ENCODE data around the gene CALHM4. TPM values are rescaled to one million over a fixed set of nuclear protein-coding genes. Genes with fewer than 3 reads are reported as not detected.

CALHM4 gene
- total and polyA plus RNA-seq, 2 of the 4 experiments (the other 2 are of a cell fraction), result 0.07 TPM; not detected in 1

- Histone ChIP-seq H2BK5ac (ENCODE audit: low read depth, low read length, poor library complexity, severe bottlenecking) (no peak overlapping the region), H3K4me1 (ENCODE audit: control insufficient read depth, insufficient read depth, low read length) (peaks cover 5% of the 10 kb centered on the region), H4K91ac (ENCODE audit: insufficient read depth, low read depth, low read length) (no peak overlapping the region), H3K36me3 (ENCODE audit: control insufficient read depth, insufficient read depth, low read length) (no peaks in the 10 kb centered on the region), H3K4ac (ENCODE audit: low read depth, low read length) (no peak overlapping the region), H3K56ac (ENCODE audit: extremely low read depth, insufficient read depth, low read length) (no peak overlapping the region), H2AK5ac (ENCODE audit: low read depth, low read length) (no peak overlapping the region), H2BK15ac (ENCODE audit: low read depth, low read length) (no peak overlapping the region), H3K27ac (ENCODE audit: insufficient read depth, low read length) (no peak overlapping the region), H2BK20ac (ENCODE audit: low read depth, low read length) (no peak overlapping the region), H3K9me3 (ENCODE audit: control insufficient read depth, insufficient read depth, low read length) (no peaks in the 10 kb centered on the region), H3K9ac (ENCODE audit: low read depth, low read length) (no peak overlapping the region), H4K5ac (ENCODE audit: low read depth, low read length) (no peak overlapping the region), H4K20me1 (ENCODE audit: insufficient read depth, low read length) (no peaks in the 10 kb centered on the region), H3K23ac (ENCODE audit: low read depth, low read length) (no peak overlapping the region), H3K14ac (replicated peaks; ENCODE audit: low read depth, low read length) (no peak overlapping the region), H3K4me2 (ENCODE audit: low read depth, low read length) (no peak overlapping the region), H4K8ac (ENCODE audit: low read depth in 2 of 2, low read length in 2 of 2) (no peak overlapping the region), H3K18ac (ENCODE audit: low read depth, low read length) (no peak overlapping the region), H3K27me3 (ENCODE audit: control insufficient read depth, insufficient read depth, low read length) (no peaks in the 10 kb centered on the region), H2BK120ac (ENCODE audit: low read depth, low read length) (no peak overlapping the region), H3K9me1 (ENCODE audit: insufficient read depth, low read length) (peaks cover 7% of the 10 kb centered on the region), H2AFZ (replicated peaks; ENCODE audit: low read length, poor library complexity) (no peak overlapping the region), H3K79me1 (ENCODE audit: low read depth in 1 of 2, low read length in 2 of 2) (no peaks in the 10 kb centered on the region), H3K4me3 (ENCODE audit: insufficient read depth, low read depth, low read length) (no peak overlapping the region), H2AK9ac (replicated peaks; ENCODE audit: low read depth, low read length, poor library complexity) (no peak overlapping the region)
- ChIA-PET POLR2A (ENCODE audit: unreplicated experiment) (interaction anchor here (0.9 kb wide), 1 partner anchor 26 kb away, joined by 3 read pairs; no protein-coding TSS in a partner anchor), CTCF (interaction anchor here (0.7 to 3.0 kb wide), 11 partner anchors 19 to 311 kb away, joined by 3 to 20 read pairs (median 3); partner anchors contain the start of genes CALHM4 and TSPYL1)
- BruUV-seq (replicated peaks), result no TSS peak
- ATAC-seq (ENCODE audit: low read depth) (no peak), DNase-seq (peak; percentile 31)
- TF ChIP-seq BHLHE40 (IDR thresholded peaks at IDR 0.05; ENCODE audit: low read depth, low read length) (no peak), MAFK (IDR thresholded peaks at IDR 0.05; ENCODE audit: low read depth, low read length) (no peak), CTCF (conservative IDR thresholded peaks at IDR 0.05; ENCODE audit: low read depth, low read length) (no peak), RCOR1 (IDR thresholded peaks at IDR 0.05; ENCODE audit: insufficient replicate concordance, low read length) (no peak), CEBPB (IDR thresholded peaks at IDR 0.05; ENCODE audit: low read depth, low read length) (no peak), NFE2L2 (IDR thresholded peaks at IDR 0.05; ENCODE audit: low read depth, low read length) (no peak), SMC3 (IDR thresholded peaks at IDR 0.05; ENCODE audit: low read depth, low read length) (no peak), USF2 (IDR thresholded peaks at IDR 0.05; ENCODE audit: low read depth, low read length) (no peak), ELK1 (IDR thresholded peaks at IDR 0.05; ENCODE audit: borderline replicate concordance, low read depth, low read length) (no peak)
- intact Hi-C loops (cut with micrococcal nuclease), result no loop called here
- in situ Hi-C loops (cut with MboI; ENCODE audit: low sequenced_read_pairs), result loop anchor here (10.0 kb wide), 2 partner anchors 240 to 270 kb away; no protein-coding TSS in a partner anchor
- dilution Hi-C loops (cut with HindIII; ENCODE audit: low sequenced_read_pairs, unreplicated experiment), result no loop called here
These were observed 18.4 kb upstream of the CALHM4 start for GRCh38 chr6:116535109-116535508.
